Vagina (tissue), 2 donors: ENCODE data around the gene CRTAC1. TPM values are rescaled to one million over a fixed set of nuclear protein-coding genes. Genes with fewer than 3 reads are reported as not detected.

Experiments used
- DNase-seq, 2 donors: peaks; one replicate each; pipeline ENCODE4 v3.0.0-alpha.2; 2017; ENCODE audit errors: extremely low spot score in 2 of 2
- H3K27ac ChIP-seq: fragments of 200-600 bp; sonication (generic); one replicate; pipeline ENCODE4 v1.5.1; 2019
- H3K27me3 ChIP-seq: fragments of 200-600 bp; sonication (generic); one replicate; pipeline ENCODE4 v1.5.1; 2019
- H3K36me3 ChIP-seq, 2 donors: fragments of 200-600 bp; sonication (generic); one replicate each; pipeline ENCODE4 v1.5.1; 2017 to 2019
- H3K4me1 ChIP-seq: fragments of 200-600 bp; sonication (generic); one replicate; pipeline ENCODE4 v1.5.1; 2019
- H3K4me3 ChIP-seq, 2 donors: fragments of 200-600 bp; sonication (generic); 1 replicate in 1 of 2; 2 replicates in 1 of 2; pipeline ENCODE4 v1.5.1; 2016 to 2019
- H3K9me3 ChIP-seq: fragments of 200-600 bp; sonication (generic); one replicate; pipeline ENCODE4 v1.5.1; 2019
- POLR2A ChIP-seq, 2 donors: fragments of 450-650 bp; IDR thresholded peaks; one replicate each; pipeline ENCODE4 v1.6.1; 2017; ENCODE audit warnings: antibody characterized with exemption in 2 of 2, mild to moderate bottlenecking in 2 of 2, moderate library complexity in 2 of 2
- POLR2AphosphoS5 ChIP-seq, 2 donors: sonication (generic); formaldehyde crosslinking; IDR thresholded peaks; one replicate each; pipeline ENCODE4 v1.9.0; 2017; ENCODE audit warnings: antibody characterized with exemption in 2 of 2, mild to moderate bottlenecking in 2 of 2, low read depth in 1 of 2; ENCODE audit not compliant: insufficient read depth in 1 of 2
- intact Hi-C: fragments of 100-400 bp; cut with DNase I; formaldehyde crosslinking; loops from one replicate; pipeline ENCODE4 v1.15.1; 2023
- total RNA-seq: library from RNA; depleted of rRNA; stranded (reverse); fragments of >200 nt; gene quantifications from one replicate; pipeline ENCODE4 v1.2.3, GENCODE V29; 2016
- TF ChIP-seq, protein P1 (sequence below), 3 experiments: fragments of 450-650 bp in 2 of 3; fragments of 200-600 bp in 1 of 3; sonication (generic) in 1 of 3; IDR thresholded peaks; one replicate each; pipeline ENCODE4 v1.5.1; 2017 to 2019; ENCODE audit warnings: antibody characterized with exemption in 3 of 3, mild to moderate bottlenecking in 2 of 3, moderate library complexity in 2 of 3

CRTAC1 gene
- total RNA-seq, 1 donor from 2014 or later, result 2.5 TPM

DNA sequence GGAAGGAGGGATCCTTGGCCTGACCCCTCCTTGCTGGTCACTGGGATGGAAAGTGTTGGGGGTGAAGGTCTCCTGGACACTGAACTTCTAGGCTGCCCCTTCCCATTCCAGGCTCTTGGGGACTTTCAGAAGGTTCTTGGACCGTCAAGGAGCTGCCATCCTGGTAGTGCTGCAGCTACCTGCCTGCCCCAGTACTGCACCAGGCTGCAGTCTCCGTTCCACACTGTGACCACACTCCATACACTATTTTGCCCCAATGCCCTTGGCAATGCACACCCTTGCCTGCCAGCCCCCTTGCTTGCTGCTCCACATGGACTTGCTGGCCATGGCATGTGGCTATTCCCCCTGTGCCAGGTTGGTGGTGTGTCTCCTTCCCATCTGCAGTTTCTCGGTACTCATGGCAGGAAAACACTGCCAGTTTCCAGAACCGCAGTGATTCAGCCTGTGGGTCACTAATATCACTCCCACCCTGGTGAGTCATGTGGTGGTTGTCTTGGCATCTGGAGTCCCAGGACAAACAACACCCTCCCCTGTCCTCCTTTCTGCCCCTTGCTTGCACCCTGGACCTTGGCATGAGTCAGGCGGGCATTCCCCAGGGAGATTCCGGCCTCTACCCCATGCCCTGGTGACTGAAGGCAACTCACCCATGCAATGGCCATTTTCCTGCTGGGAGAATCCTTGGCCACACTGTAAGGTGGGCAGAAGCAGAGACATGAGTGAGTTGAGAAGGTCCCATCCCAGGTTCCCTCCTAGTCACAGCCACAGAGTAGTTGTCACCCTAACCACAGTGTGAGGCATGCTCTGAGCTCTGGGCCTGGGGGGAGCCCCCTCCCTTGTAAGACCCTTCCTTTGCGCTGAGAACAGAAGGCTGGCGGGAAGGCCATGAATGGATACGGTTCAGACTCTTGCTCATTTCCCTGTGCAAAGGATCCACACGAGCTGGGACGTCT lies 148.0 kb downstream of the CRTAC1 start:
- no peak for TF ChIP-seq POLR2A (IDR thresholded peaks at IDR 0.05)
- no peak for TF ChIP-seq POLR2AphosphoS5 (IDR thresholded peaks at IDR 0.05; ENCODE audit: insufficient read depth in 1 of 2, low read depth in 1 of 2)
- TF ChIP-seq, protein P1, sequence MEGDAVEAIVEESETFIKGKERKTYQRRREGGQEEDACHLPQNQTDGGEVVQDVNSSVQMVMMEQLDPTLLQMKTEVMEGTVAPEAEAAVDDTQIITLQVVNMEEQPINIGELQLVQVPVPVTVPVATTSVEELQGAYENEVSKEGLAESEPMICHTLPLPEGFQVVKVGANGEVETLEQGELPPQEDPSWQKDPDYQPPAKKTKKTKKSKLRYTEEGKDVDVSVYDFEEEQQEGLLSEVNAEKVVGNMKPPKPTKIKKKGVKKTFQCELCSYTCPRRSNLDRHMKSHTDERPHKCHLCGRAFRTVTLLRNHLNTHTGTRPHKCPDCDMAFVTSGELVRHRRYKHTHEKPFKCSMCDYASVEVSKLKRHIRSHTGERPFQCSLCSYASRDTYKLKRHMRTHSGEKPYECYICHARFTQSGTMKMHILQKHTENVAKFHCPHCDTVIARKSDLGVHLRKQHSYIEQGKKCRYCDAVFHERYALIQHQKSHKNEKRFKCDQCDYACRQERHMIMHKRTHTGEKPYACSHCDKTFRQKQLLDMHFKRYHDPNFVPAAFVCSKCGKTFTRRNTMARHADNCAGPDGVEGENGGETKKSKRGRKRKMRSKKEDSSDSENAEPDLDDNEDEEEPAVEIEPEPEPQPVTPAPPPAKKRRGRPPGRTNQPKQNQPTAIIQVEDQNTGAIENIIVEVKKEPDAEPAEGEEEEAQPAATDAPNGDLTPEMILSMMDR (IDR thresholded peaks at IDR 0.05), result no peak
- DNase-seq, result no peak
- Histone ChIP-seq H3K36me3 (no peaks in the 10 kb centered on the region), H3K4me3 (no peak overlapping the region), H3K4me1 (no peaks in the 10 kb centered on the region), H3K27ac (no peak overlapping the region), H3K9me3 (no peaks in the 10 kb centered on the region), H3K27me3 (no peaks in the 10 kb centered on the region)
- intact Hi-C loops, result no loop called here

DNA sequence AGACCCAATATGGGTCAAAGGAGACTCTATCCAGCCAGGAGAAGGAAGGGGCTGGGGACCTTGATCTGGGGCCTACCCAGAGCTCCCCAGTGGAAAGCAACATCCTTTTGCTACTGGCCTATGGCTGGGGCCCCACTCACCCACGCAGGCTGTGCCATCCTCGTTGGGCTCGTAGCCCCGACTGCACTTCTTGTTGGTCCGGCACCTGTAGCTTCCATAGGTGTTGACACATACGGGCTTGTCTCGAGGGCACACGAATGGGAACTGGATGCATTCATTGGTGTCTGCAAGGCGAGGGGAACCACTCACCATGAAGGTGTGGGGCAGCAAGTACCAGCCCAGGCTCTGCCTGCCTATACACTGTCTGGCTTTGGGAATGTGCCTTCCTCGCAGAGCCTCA lies 150.3 kb downstream of the CRTAC1 start:
- DNase-seq, result no peak
- intact Hi-C loops, result no loop called here
- H3K4me1 ChIP-seq, result no peaks in the 10 kb centered on the region
- no peak overlapping the region for H3K27ac ChIP-seq
- TF ChIP-seq, protein P1 (IDR thresholded peaks at IDR 0.05), result no peak
- TF ChIP-seq POLR2A (IDR thresholded peaks at IDR 0.05), result no peak
- no peak for TF ChIP-seq POLR2AphosphoS5 (IDR thresholded peaks at IDR 0.05; ENCODE audit: insufficient read depth in 1 of 2, low read depth in 1 of 2)
- H3K36me3 ChIP-seq, result no peaks in the 10 kb centered on the region
- H3K4me3 ChIP-seq, result no peak overlapping the region
- no peaks in the 10 kb centered on the region for H3K9me3 ChIP-seq
- no peaks in the 10 kb centered on the region for H3K27me3 ChIP-seq

DNA sequence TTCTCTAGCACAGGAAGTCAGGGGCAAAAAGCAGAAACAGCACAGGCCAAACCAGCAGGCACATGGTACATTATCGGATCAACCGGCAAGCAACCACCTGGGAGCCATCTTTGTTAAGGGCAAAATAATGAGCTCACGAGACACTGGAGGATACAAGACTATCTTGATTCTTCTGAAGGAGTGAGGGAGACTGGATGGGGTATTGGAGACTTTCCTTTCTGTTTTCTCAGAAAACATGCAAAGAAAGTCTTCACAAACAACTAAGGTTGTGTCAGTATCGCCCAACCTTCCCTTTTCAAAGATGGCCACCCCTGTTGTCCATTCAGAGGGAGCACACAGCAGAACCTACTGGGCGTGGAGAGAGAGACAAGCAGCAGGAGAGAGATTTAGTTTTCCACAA lies 151.2 kb downstream of the CRTAC1 start:
- TF ChIP-seq, protein P1 (IDR thresholded peaks at IDR 0.05), result no peak
- TF ChIP-seq POLR2AphosphoS5 (IDR thresholded peaks at IDR 0.05; ENCODE audit: insufficient read depth in 1 of 2, low read depth in 1 of 2) (no peak), POLR2A (IDR thresholded peaks at IDR 0.05) (no peak)
- intact Hi-C loops, result no loop called here
- Histone ChIP-seq H3K9me3 (no peaks in the 10 kb centered on the region), H3K27me3 (no peaks in the 10 kb centered on the region), H3K27ac (no peak overlapping the region), H3K4me3 (no peak overlapping the region), H3K4me1 (no peaks in the 10 kb centered on the region), H3K36me3 (no peaks in the 10 kb centered on the region)
- DNase-seq, result no peak

DNA sequence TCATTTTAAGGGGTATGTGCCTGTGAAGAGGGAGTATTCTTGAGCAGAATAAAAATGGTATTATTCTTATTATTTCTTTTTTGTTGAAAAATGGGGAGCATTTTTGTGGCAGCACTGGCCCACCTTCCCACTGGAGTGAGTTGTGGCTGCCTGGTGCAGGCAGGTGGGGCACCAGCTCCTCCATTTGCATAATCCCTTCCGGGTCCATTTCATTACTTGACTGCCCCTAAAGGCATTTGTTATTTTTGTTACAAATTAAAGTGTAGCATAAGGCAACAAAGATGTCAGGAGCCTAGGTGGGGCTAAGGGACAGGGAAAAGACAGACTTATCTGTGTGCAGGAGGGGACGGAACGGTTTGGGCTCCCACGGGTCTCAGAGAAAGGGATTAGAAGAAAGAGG lies 154.0 kb downstream of the CRTAC1 start:
- intact Hi-C loops, result no loop called here
- TF ChIP-seq POLR2AphosphoS5 (IDR thresholded peaks at IDR 0.05; ENCODE audit: insufficient read depth in 1 of 2, low read depth in 1 of 2) (no peak), POLR2A (IDR thresholded peaks at IDR 0.05) (no peak)
- TF ChIP-seq, protein P1 (IDR thresholded peaks at IDR 0.05), result no peak
- Histone ChIP-seq H3K27ac (no peak overlapping the region), H3K27me3 (no peaks in the 10 kb centered on the region), H3K4me3 (no peak overlapping the region), H3K4me1 (peaks cover 6% of the 10 kb centered on the region), H3K9me3 (no peaks in the 10 kb centered on the region), H3K36me3 (no peaks in the 10 kb centered on the region)
- DNase-seq, result no peak

DNA sequence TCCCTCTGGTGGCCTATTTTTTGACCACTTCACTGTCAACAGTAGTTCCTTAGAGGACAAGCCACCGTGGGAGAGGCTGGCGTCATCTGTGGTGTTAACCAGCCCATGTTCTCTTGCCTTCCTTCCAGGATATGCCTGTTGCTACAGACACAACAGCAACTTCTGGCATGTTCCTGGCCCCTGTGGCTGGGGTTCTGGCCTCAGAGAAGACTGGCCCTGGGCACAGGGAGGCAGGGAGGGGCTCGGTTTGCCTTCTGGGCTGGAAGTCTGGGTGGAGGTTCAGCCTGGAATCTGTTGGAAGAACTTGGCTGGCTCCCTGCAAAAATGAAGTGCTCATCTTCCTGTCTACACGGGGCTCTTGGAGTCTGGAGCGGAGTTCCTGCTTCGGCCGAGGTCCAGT lies 155.0 kb downstream of the CRTAC1 start:
- Histone ChIP-seq H3K27ac (no peak overlapping the region), H3K36me3 (no peaks in the 10 kb centered on the region), H3K4me3 (no peak overlapping the region), H3K27me3 (no peaks in the 10 kb centered on the region), H3K4me1 (peaks cover 6% of the 10 kb centered on the region), H3K9me3 (no peaks in the 10 kb centered on the region)
- DNase-seq, result no peak
- no peak for TF ChIP-seq POLR2AphosphoS5 (IDR thresholded peaks at IDR 0.05; ENCODE audit: insufficient read depth in 1 of 2, low read depth in 1 of 2)
- TF ChIP-seq, protein P1 (IDR thresholded peaks at IDR 0.05), result no peak
- no peak for TF ChIP-seq POLR2A (IDR thresholded peaks at IDR 0.05)
- intact Hi-C loops, result no loop called here
